Measurements from ENCODE around the gene PSMD3.

PSMD3 gene

DNA sequence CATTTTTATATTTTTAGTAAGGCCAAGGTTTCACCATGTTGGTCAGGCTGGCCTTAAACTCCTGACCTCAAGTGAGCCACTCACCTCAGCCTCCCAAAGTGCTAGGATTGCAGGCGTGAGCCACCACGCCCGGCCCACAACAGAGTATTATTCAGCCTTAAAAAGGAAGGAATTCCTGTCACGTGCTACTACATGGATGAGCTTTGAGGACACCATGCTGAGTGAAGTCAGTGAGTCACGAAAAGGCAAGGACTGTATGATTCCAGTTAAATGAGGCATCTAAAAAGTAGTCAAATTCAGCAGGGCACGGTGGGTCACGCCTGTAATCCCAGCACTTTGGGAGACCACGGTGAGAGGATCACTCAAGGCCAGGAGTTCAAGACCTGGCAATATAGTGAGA lies 44.3 kb downstream of the PSMD3 start:
- DNase-seq: no peak

DNA sequence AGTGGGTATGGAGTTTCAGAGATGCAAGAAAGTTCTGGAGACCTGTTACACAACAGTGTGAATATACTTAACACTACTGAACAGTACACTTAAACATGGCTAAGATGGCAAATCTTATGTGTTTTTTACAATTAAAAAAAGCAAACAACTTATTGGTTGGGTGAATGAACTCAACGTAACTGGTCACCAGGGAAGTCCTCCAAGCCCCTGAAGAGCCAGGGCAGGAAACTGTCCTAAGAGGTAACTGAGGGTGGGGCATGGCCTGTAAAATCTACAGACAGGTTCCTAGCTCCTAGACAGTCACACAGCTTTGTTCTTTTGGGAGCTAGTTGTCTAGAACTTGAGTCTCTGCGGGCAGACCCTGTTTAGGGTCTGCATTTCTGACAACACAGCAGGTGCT lies 45.0 kb downstream of the PSMD3 start:
- DNase-seq: no peak

DNA sequence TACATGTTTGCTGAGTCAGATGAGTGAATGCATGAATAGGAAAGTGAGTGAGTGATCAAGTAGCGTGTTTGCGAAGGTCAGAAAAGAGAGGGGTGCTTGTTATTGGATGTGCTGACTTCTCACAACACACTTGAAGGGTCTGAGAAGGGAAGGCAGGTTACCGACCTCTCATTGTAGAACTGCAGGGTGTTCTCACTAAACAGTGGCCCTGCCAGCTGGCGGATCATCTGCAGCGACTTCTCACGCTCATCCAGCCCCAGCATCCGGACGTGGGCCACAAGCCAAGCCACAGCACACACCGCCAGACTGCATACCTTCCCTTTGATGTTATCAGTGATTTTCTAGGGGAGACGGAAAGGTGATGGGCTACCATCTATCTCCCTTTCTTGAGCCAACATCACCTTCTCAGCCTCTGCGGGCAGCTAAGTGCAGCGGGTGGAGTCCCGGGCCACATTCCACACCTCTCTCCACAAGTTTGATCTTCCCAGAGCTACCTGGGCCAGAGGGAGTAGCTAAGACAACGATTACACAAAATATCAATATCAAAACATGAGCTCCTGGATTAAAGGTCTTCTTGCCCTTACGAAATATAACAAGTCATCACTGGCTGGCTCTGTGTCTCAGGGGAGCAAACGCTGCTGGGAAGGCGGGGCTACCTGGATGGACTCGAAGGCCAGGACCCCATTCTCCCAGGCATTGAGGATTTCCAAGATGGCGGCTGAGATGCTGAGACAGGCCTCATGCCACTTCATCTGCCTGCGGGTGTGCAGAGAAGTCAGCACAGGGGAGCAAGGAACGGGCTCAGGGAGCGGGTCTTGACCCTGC lies 45.6 kb downstream of the PSMD3 start:
- no peak for DNase-seq

- peak; percentile 75 for DNase-seq
These were observed 46.4 kb downstream of the PSMD3 start for GRCh38 chr17:40026816-40027613.

GRCh38 chr17:40027614-40028012 lies 47.0 kb downstream of the PSMD3 start:
- no peak for DNase-seq

- no peak for DNase-seq
These were observed 48.0 kb downstream of the PSMD3 start for GRCh38 chr17:40028595-40028994.

- no peak for DNase-seq
These were observed 51.1 kb downstream of the PSMD3 start for GRCh38 chr17:40031706-40032105.

- DNase-seq: no peak
These were observed 52.0 kb downstream of the PSMD3 start for GRCh38 chr17:40032322-40033320.

GRCh38 chr17:40033339-40033738 lies 52.7 kb downstream of the PSMD3 start:
- DNase-seq: no peak

DNA sequence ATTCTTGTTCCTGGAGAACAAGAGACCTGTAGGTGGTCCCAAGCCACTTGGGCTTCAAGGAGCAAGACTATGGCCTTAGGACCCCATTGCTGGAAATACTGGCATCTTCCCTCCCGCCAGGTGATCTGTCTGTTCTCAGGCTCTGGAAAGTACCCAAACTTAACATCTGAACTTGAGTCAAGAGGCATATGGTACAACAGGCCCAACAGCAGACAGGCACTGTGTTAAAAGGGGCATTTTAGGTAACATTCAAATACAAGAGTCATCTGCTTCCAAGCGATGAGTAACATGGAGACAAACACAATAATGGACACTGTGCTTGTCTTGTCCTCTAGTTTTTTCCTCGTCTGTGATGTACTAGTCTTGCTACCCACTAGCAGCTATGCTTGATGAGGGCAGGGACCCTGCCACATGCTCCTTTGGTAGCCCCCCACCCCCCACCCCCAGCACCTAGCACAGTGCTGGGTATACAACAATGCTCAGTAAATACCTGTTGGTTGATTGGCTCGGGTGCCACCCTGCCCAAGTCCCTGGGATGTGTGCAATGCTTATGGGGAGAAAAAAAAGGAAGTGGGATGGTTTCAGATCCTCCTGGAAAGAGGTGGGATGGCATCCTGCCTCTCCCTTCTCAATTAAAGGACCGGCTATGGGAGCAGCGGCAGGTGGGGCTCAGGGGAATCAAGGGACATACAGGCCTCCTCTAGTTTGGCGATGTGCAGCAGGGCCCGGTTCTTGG lies 54.0 kb downstream of the PSMD3 start:
- peak; percentile 15 for DNase-seq

- DNase-seq: no peak
These were observed 54.6 kb downstream of the PSMD3 start for GRCh38 chr17:40035162-40035559.

DNA sequence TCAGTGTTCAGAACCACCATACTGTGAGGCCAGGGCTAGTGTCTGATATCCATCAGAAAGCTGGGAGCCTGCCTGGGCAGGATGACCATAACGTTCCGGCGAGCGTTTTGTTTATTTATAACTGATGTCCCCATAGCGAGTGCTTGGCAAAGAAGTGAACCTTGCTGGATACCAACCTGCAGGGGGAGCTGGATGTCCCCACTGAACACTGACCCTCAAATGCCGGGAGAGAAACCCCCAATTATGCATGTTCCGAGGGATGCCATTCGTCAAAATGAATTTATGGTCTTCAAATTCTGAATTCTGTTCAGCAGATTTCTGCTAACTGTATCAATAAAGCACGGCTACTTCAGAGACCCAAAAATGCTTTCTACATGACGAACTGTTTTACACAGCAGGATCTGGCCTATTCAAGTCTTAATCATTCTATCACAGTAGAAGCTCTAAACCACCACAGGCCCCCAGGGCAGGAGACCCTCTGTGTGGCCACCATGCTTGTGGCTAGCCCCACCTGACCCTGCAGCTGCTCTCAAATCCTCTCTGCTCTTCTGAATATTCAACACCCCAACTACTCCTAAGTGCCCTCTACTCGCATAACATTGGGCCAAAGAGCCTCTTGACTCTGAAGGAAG lies 58.4 kb downstream of the PSMD3 start:
- no peak for DNase-seq

DNA sequence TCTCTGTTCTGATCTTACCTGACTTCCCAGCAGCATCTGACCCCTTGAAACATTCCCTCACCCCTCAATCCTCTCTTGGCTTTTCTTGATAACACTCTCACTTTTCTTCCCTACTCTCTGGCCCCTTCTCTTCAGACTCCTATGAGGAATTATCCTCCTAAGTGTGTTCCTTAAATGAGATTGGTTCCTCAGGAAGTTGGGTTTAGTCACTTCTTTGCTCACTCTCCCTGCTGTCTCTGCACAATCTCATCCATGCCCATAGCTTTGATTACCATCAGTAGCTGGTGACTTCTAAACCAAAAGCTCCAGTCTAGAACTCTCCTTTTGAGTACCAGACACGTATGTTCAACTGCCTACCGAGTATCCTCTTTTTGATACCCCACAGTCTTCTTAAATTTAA lies 60.6 kb downstream of the PSMD3 start:
- peak; percentile 38 for DNase-seq

All from inflammatory macrophage treated with lipopolysaccharide for 4 hours (primary cell).